GM12878 (cell line): ENCODE data around the gene STARD3. TPM values are rescaled to one million over a fixed set of nuclear protein-coding genes. Genes with fewer than 3 reads are reported as not detected.

Experiments used
- ATAC-seq: fragments of 200-7000 bp; cut with Tn5 transposase; 3 replicates; pipeline ENCODE4 v1.9.1; 2020; ENCODE audit warnings: mild to moderate bottlenecking, moderate library complexity
- BruUV-seq: library from RNA; stranded (reverse); fragments of 400-500 nt; replicated peaks from 2 replicates; lab custom pipeline; 2021; lab: Mats Ljungman, UMichigan
- CTCF ChIA-PET: fragments of 300-600 bp; sonication (Branson Sonifier 250); formaldehyde crosslinking; extraction: SDS; loops from one replicate; lab custom pipeline; 2021; ENCODE audit warnings: inconsistent platforms; lab: Yijun Ruan, JAX
- POLR2A ChIA-PET: fragments of 350-600 bp; formaldehyde crosslinking; extraction: SDS; loops from one replicate; lab custom pipeline; 2021; ENCODE audit warnings: inconsistent platforms; lab: Charles Lee
- RAD21 ChIA-PET: fragments of 300-600 bp; sonication (Branson Sonifier 250); formaldehyde crosslinking; loops from one replicate; lab custom pipeline; 2023; ENCODE audit warnings: antibody characterized with exemption; ENCODE audit not compliant: unreplicated experiment; lab: Charles Lee
- SMC1A ChIA-PET: fragments of 300-600 bp; sonication (Branson Sonifier 250); formaldehyde crosslinking; loops from one replicate; lab custom pipeline; 2023; ENCODE audit not compliant: unreplicated experiment, uncharacterized antibody; lab: Charles Lee
- DNase-seq: peaks from one replicate; pipeline ENCODE4 v3.0.0-alpha.2; 2011; ENCODE audit warnings: low read depth, low spot score
- FAIRE-seq: peaks from 3 replicates; lab custom pipeline; 2011; peaks lifted over from hg19 to GRCh38; lab: Jason Lieb, UNC
- H2AFZ ChIP-seq: 2 replicates; pipeline ENCODE4 v1.6.0; 2011; ENCODE audit warnings: low read depth, low read length, control low read depth; ENCODE audit not compliant: control insufficient read depth
- H3K27ac ChIP-seq: 2 replicates; pipeline ENCODE4 v1.5.1; 2011; ENCODE audit warnings: control low read depth; ENCODE audit not compliant: control insufficient read depth, insufficient read depth
- H3K27me3 ChIP-seq, 2 experiments: replicated peaks in 1 of 2; 2 replicates each; pipeline versions ENCODE4 v1.6.0 to v1.6.1; 2011; ENCODE audit warnings: low read length in 1 of 2; ENCODE audit not compliant: control insufficient read depth in 2 of 2, insufficient read depth in 2 of 2
- H3K36me3 ChIP-seq, 2 experiments: 2 replicates each; pipeline ENCODE4 v1.5.1; 2011; ENCODE audit warnings: low read length in 1 of 2; ENCODE audit not compliant: control insufficient read depth in 2 of 2, insufficient read depth in 2 of 2
- H3K4me1 ChIP-seq: 2 replicates; pipeline ENCODE4 v1.6.1; 2011; ENCODE audit warnings: mild to moderate bottlenecking, low read length, moderate library complexity, mixed read lengths; ENCODE audit not compliant: control insufficient read depth, insufficient read depth
- H3K4me2 ChIP-seq: 2 replicates; pipeline ENCODE4 v1.6.0; 2011; ENCODE audit warnings: control low read depth; ENCODE audit not compliant: control insufficient read depth, insufficient read depth
- H3K4me3 ChIP-seq: fragments of 200-600 bp; sonication (generic); 2 replicates; pipeline ENCODE4 v1.5.1; 2016
- H3K79me2 ChIP-seq: 2 replicates; pipeline ENCODE4 v1.6.0; 2011; ENCODE audit warnings: low read length; ENCODE audit not compliant: control insufficient read depth, insufficient read depth
- H3K9ac ChIP-seq: 2 replicates; pipeline ENCODE4 v1.8.0; 2011; ENCODE audit warnings: low read length, control low read depth, mixed read lengths; ENCODE audit not compliant: control insufficient read depth, insufficient read depth
- H3K9me3 ChIP-seq: replicated peaks from 3 replicates; pipeline ENCODE4 v1.5.1; 2011; ENCODE audit warnings: mild to moderate bottlenecking, low read length; ENCODE audit not compliant: control insufficient read depth, insufficient read depth
- H4K20me1 ChIP-seq: 2 replicates; pipeline ENCODE4 v1.6.0; 2011; ENCODE audit not compliant: control insufficient read depth, insufficient read depth
- CEBPZ ChIP-seq: fragments of 150-350 bp; IDR thresholded peaks from 2 replicates; pipeline ENCODE4 v1.6.1; 2016; ENCODE audit warnings: low read depth, low read length
- KDM1A ChIP-seq: fragments of 200-600 bp; sonication (generic); IDR thresholded peaks from 2 replicates; pipeline ENCODE4 v1.6.1; 2016; ENCODE audit warnings: borderline replicate concordance
- NBN ChIP-seq: fragments of 450-650 bp; IDR thresholded peaks from 2 replicates; pipeline ENCODE4 v1.6.1; 2016
- PKNOX1 ChIP-seq: fragments of 450-650 bp; IDR thresholded peaks from 2 replicates; pipeline ENCODE4 v1.6.1; 2016; ENCODE audit warnings: mild to moderate bottlenecking
- RELA ChIP-seq: fragments of 450-650 bp; IDR thresholded peaks from 2 replicates; pipeline ENCODE4 v1.8.0; 2014; ENCODE audit warnings: borderline replicate concordance; ENCODE audit not compliant: partially characterized antibody
- YBX1 ChIP-seq: fragments of 450-650 bp; IDR thresholded peaks from 2 replicates; pipeline ENCODE4 v1.6.1; 2016; ENCODE audit warnings: antibody characterized with exemption
- WGBS: methylation state at CpG from one replicate; pipeline ENCODE4 v1.1.6; 2016; ENCODE audit warnings: low lambda C conversion rate; ENCODE audit not compliant: insufficient replicate concordance, insufficient coverage; ENCODE audit errors: missing lambda C conversion rate; 5-methylcytosine and 5-hydroxymethylcytosine counted together
- in situ Hi-C: fragments of 300-500 bp; cut with MboI; formaldehyde crosslinking; loops from 9 replicates; pipeline ENCODE4 v1.14.3; 2018; ENCODE audit warnings: mixed read lengths
- intact Hi-C: fragments of 100-400 bp; cut with micrococcal nuclease; formaldehyde crosslinking; loops from one replicate; pipeline ENCODE4 v1.14.2; 2022; ENCODE audit not compliant: unreplicated experiment
- polyA plus RNA-seq, 11 experiments: library from polyadenylated mRNA; depleted of rRNA in 4 of 11; unstranded in 6 of 11; stranded (reverse) in 5 of 11; fragments of >200 nt; fragmentation: Nextera tagmentation in 4 of 11; fragmentation: Illumina TruSeq in 1 of 11; extraction: Ambion mirVana in 4 of 11; extraction: Trizol in 1 of 11; gene quantifications; 1 replicate in 1 of 11; 2 replicates in 10 of 11; pipeline versions ENCODE4 v1.2.1 to v1.2.3, GENCODE V29; 2011 to 2016; ENCODE audit warnings: inconsistent platforms in 2 of 11, missing spikeins in 2 of 11, low read depth in 1 of 11
- total RNA-seq, 4 experiments: library from RNA; depleted of rRNA in 3 of 4; stranded (reverse); fragments of >200 nt in 3 of 4; fragmentation: Illumina TruSeq in 1 of 4; extraction: Trizol in 1 of 4; gene quantifications; 2 replicates each; pipeline versions ENCODE4 v1.2.1 to v1.2.3, GENCODE V29; 2013 to 2021

The STARD3 gene
- total and polyA plus RNA-seq, 10 of the 15 experiments (the other 5 are each of a cell fraction or from before 2014, with no cell fraction given) = 0.08 to 62.7 (median 27.5) TPM

GRCh38 chr17:39625198-39625785, 11.7 kb upstream of the STARD3 start:
- SMC1A ChIA-PET = interaction anchor here (1.0 to 5.4 kb wide), 2 partner anchors 77 to 128 kb away, joined by 3 to 36 read pairs; no protein-coding TSS in a partner anchor
- no peak for TF ChIP-seq NBN
- no peak for TF ChIP-seq YBX1
- in situ Hi-C loops = no loop called here
- H3K9me3 ChIP-seq = no peaks in the 10 kb centered on the region
- no peak overlapping the region for H3K27ac ChIP-seq
- no peak overlapping the region for H3K9ac ChIP-seq
- no TSS peak for BruUV-seq
- intact Hi-C loops = no loop called here
- POLR2A ChIA-PET = no interaction called here
- no peaks in the 10 kb centered on the region for H4K20me1 ChIP-seq
- CTCF ChIA-PET = interaction anchor here (0.6 to 8.9 kb wide), 9 partner anchors 12 to 355 kb away, joined by 3 to 225 read pairs (median 7); partner anchors contain the start of genes MIEN1, PNMT, PSMD3 and STARD3
- WGBS = 26% methylated on average over 4 of the region's 5 CpGs
- H2AFZ ChIP-seq = no peak overlapping the region
- no peak for FAIRE-seq
- H3K27me3 ChIP-seq = peaks cover 7 to 8% of the 10 kb centered on the region in 2 experiments
- RAD21 ChIA-PET = interaction anchor here (1.1 to 1.2 kb wide), 2 partner anchors 77 to 128 kb away, joined by 4 read pairs; no protein-coding TSS in a partner anchor
- no peaks in the 10 kb centered on the region for H3K79me2 ChIP-seq
- H3K4me2 ChIP-seq = no peak overlapping the region
- DNase-seq = no peak
- no peak overlapping the region for H3K4me3 ChIP-seq
- no peak for ATAC-seq
- peaks cover 5% of the 10 kb centered on the region for H3K4me1 ChIP-seq
- no peaks in the 10 kb centered on the region for H3K36me3 ChIP-seq

GRCh38 chr17:39626171-39627046, 10.5 kb upstream of the STARD3 start, which contains the start of gene PPP1R1B:
PPP1R1B (plus strand) TSS chr17:39626952; CDS start chr17:39627393, 441 bp downstream.
- Histone ChIP-seq H3K79me2 (no peaks in the 10 kb centered on the region), H3K27ac (no peak within 1 kb of the TSS), H3K4me3 (no peak within 1 kb of the TSS), H3K9ac (no peak within 1 kb of the TSS), H3K4me2 (no peak within 1 kb of the TSS), H3K4me1 (peaks cover 5% of the 10 kb centered on the region)
- intact Hi-C loops (no loop called here), in situ Hi-C loops (no loop called here)
- no peak for DNase-seq
- no TSS peak for BruUV-seq
- ChIA-PET POLR2A (no interaction called here), CTCF (interaction anchor here (5.7 to 8.9 kb wide), 3 partner anchors 11 to 354 kb away, joined by 54 to 225 read pairs (median 114); partner anchors contain the start of genes PNMT, PSMD3 and STARD3)
- no peak for ATAC-seq
- FAIRE-seq = no peak
- no peak for TF ChIP-seq CEBPZ
- TF ChIP-seq RELA = no peak
- peak; percentile 75 for TF ChIP-seq PKNOX1
- no peak for TF ChIP-seq KDM1A
- TF ChIP-seq, all 136 proteins: peak for 1
- WGBS = 18% methylated on average over 29 of the region's 29 CpGs
- Histone ChIP-seq H3K9me3 (no peaks in the 10 kb centered on the region), H3K36me3 (no peaks in the 10 kb centered on the region), H3K27me3 (peaks cover 7 to 8% of the 10 kb centered on the region in 2 experiments), H4K20me1 (no peaks in the 10 kb centered on the region), H2AFZ (no peak within 1 kb of the TSS)
- ChIA-PET SMC1A (no interaction called here), RAD21 (no interaction called here)
